Keratinocyte (primary cell): ENCODE results near the gene TNFAIP8. TPM values are rescaled to one million over a fixed set of nuclear protein-coding genes. Genes with fewer than 3 reads are reported as not detected.

Experiments used
- DNase-seq: peaks from one replicate; pipeline ENCODE4 v3.0.0-alpha.2; 2011; ENCODE audit warnings: low read depth, missing footprints, low spot score
- FAIRE-seq: peaks from 2 replicates; lab custom pipeline; 2011; peaks lifted over from hg19 to GRCh38; lab: Jason Lieb, UNC
- H2AFZ ChIP-seq: 2 replicates; pipeline ENCODE4 v1.6.0; 2012; ENCODE audit warnings: low read length, control low read depth, inconsistent platforms; ENCODE audit not compliant: control insufficient read depth
- H3K27ac ChIP-seq: 2 replicates; pipeline ENCODE4 v1.5.1; 2011; ENCODE audit warnings: low read length; ENCODE audit not compliant: control insufficient read depth, insufficient read depth
- H3K27me3 ChIP-seq: 3 replicates; pipeline ENCODE4 v1.6.0; 2011; ENCODE audit warnings: low read length; ENCODE audit not compliant: control insufficient read depth, insufficient read depth; ENCODE audit errors: extremely low read depth
- H3K36me3 ChIP-seq, 2 experiments: 2 replicates in 1 of 2; 3 replicates in 1 of 2; pipeline ENCODE4 v1.5.1; 2011; ENCODE audit warnings: low read length in 2 of 2, mild to moderate bottlenecking in 1 of 2; ENCODE audit not compliant: control insufficient read depth in 2 of 2, insufficient read depth in 2 of 2; ENCODE audit errors: extremely low read depth in 1 of 2
- H3K4me1 ChIP-seq: 3 replicates; pipeline ENCODE4 v1.5.1; 2011; ENCODE audit warnings: low read length; ENCODE audit not compliant: control insufficient read depth, insufficient read depth; ENCODE audit errors: extremely low read depth
- H3K4me2 ChIP-seq: 3 replicates; pipeline ENCODE4 v1.6.0; 2011; ENCODE audit warnings: low read depth, low read length; ENCODE audit not compliant: control insufficient read depth, insufficient read depth; ENCODE audit errors: extremely low read depth
- H3K4me3 ChIP-seq, 3 experiments: fragments of 200-600 bp in 1 of 3; sonication (generic) in 1 of 3; 2 replicates in 2 of 3; 3 replicates in 1 of 3; pipeline ENCODE4 v1.5.1; 2011 to 2016; ENCODE audit warnings: low read length in 3 of 3, mild to moderate bottlenecking in 3 of 3, control low read depth in 2 of 3, inconsistent platforms in 1 of 3, low read depth in 1 of 3, mixed read lengths in 1 of 3, mixed run types in 1 of 3, moderate library complexity in 1 of 3; ENCODE audit not compliant: control insufficient read depth in 2 of 3, insufficient read depth in 2 of 3; ENCODE audit errors: extremely low read depth in 1 of 3
- H3K79me2 ChIP-seq: 2 replicates; pipeline ENCODE4 v1.6.0; 2012; ENCODE audit warnings: low read length; ENCODE audit not compliant: control insufficient read depth, insufficient read depth
- H3K9ac ChIP-seq: 3 replicates; pipeline ENCODE4 v1.6.0; 2011; ENCODE audit warnings: low read length; ENCODE audit not compliant: control insufficient read depth, insufficient read depth; ENCODE audit errors: extremely low read depth
- H3K9me1 ChIP-seq: 3 replicates; pipeline ENCODE4 v1.6.0; 2011; ENCODE audit warnings: low read length; ENCODE audit not compliant: control insufficient read depth, insufficient read depth; ENCODE audit errors: extremely low read depth
- H3K9me3 ChIP-seq: 2 replicates; pipeline ENCODE4 v1.5.1; 2012; ENCODE audit warnings: low read depth, low read length; ENCODE audit not compliant: control insufficient read depth
- H4K20me1 ChIP-seq: 3 replicates; pipeline ENCODE4 v1.6.0; 2011; ENCODE audit warnings: low read length; ENCODE audit not compliant: control insufficient read depth, insufficient read depth; ENCODE audit errors: extremely low read depth
- CTCF ChIP-seq, 3 experiments: IDR thresholded peaks in 1 of 3; conservative IDR thresholded peaks in 1 of 3; optimal IDR thresholded peaks in 1 of 3; 2 replicates in 2 of 3; 3 replicates in 1 of 3; pipeline versions ENCODE3 to v1.5.1; 2011; ENCODE audit warnings: low read length in 3 of 3, mild to moderate bottlenecking in 3 of 3, moderate library complexity in 2 of 3, control low read depth in 1 of 3, inconsistent platforms in 1 of 3; ENCODE audit not compliant: insufficient read depth in 2 of 3; ENCODE audit errors: extremely low read depth in 1 of 3
- EZH2 ChIP-seq: IDR thresholded peaks from one replicate; pipeline ENCODE4 v1.6.1; 2012; ENCODE audit warnings: inconsistent platforms, mild to moderate bottlenecking, low read length, moderate library complexity
- dilution Hi-C: fragments of 300-500 bp; cut with MboI; formaldehyde crosslinking; loops from one replicate; pipeline ENCODE4 v1.7.0; 2020; ENCODE audit warnings: low sequenced_read_pairs; ENCODE audit not compliant: extremely low pct_ligation_motif_present
- polyA plus RNA-seq, 5 experiments: library from polyadenylated mRNA; depleted of rRNA in 3 of 5; stranded (reverse) in 3 of 5; stranded (forward) in 1 of 5; unstranded in 1 of 5; fragments of >200 nt; gene quantifications; 1 replicate in 1 of 5; 2 replicates in 3 of 5; 3 replicates in 1 of 5; pipeline versions ENCODE4 v1.2.1 to v1.2.3, GENCODE V29; 2011 to 2012; ENCODE audit warnings: missing spikeins in 2 of 5, low read depth in 1 of 5, low replicate concordance in 1 of 5

The TNFAIP8 gene
- polyA plus RNA-seq, 1 donor (not counting 4 experiments of a cell fraction or from before 2014, with no cell fraction given) = 20.8 TPM

- TF ChIP-seq CTCF (optimal IDR thresholded peaks at IDR 0.05 in 1 of 3, IDR thresholded peaks at IDR 0.05 in 1 of 3, conservative IDR thresholded peaks at IDR 0.05 in 1 of 3; ENCODE audit: extremely low read depth in 1 of 3, insufficient read depth in 2 of 3, low read length in 3 of 3) (no peak), EZH2 (no peak)
- H3K4me1 ChIP-seq = peaks cover 3% of the 10 kb centered on the region
- H3K4me3 ChIP-seq = no peak overlapping the region
- H3K9me3 ChIP-seq = no peaks in the 10 kb centered on the region
- FAIRE-seq (no peak), DNase-seq (no peak)
- no peaks in the 10 kb centered on the region for H3K79me2 ChIP-seq
- H3K9me1 ChIP-seq = no peaks in the 10 kb centered on the region
- no peaks in the 10 kb centered on the region for H3K36me3 ChIP-seq
- no peak overlapping the region for H2AFZ ChIP-seq
- no peaks in the 10 kb centered on the region for H4K20me1 ChIP-seq
- no peak overlapping the region for H3K4me2 ChIP-seq
- no peaks in the 10 kb centered on the region for H3K27me3 ChIP-seq
- dilution Hi-C loops = no loop called here
- no peak overlapping the region for H3K9ac ChIP-seq
- no peak overlapping the region for H3K27ac ChIP-seq
Observed at GRCh38 chr5:119312403-119312802, 43.4 kb upstream of the TNFAIP8 start.

- Histone ChIP-seq H3K4me3 (no peak overlapping the region), H3K9me1 (no peaks in the 10 kb centered on the region), H3K79me2 (no peaks in the 10 kb centered on the region), H3K9me3 (no peaks in the 10 kb centered on the region), H2AFZ (no peak overlapping the region), H3K36me3 (no peaks in the 10 kb centered on the region), H3K4me1 (peaks cover 5% of the 10 kb centered on the region), H3K9ac (no peak overlapping the region), H3K27ac (no peak overlapping the region), H3K27me3 (no peaks in the 10 kb centered on the region), H3K4me2 (no peak overlapping the region), H4K20me1 (no peaks in the 10 kb centered on the region)
- no peak for TF ChIP-seq EZH2
- no peak for TF ChIP-seq CTCF (optimal IDR thresholded peaks at IDR 0.05 in 1 of 3, IDR thresholded peaks at IDR 0.05 in 1 of 3, conservative IDR thresholded peaks at IDR 0.05 in 1 of 3; ENCODE audit: extremely low read depth in 1 of 3, insufficient read depth in 2 of 3, low read length in 3 of 3)
- DNase-seq (no peak), FAIRE-seq (no peak)
- dilution Hi-C loops = no loop called here
Observed at GRCh38 chr5:119313197-119313596, 42.6 kb upstream of the TNFAIP8 start.
